Heart left ventricle (tissue), 13 donors: Measurements from ENCODE around the gene SLC25A14.

ENCODE experiments used
- CTCF ChIP-seq, 12 donors: fragments of 200-600 bp; sonication (generic) in 4 of 12; IDR thresholded peaks; one replicate each; pipeline versions ENCODE4 v1.5.0 to v1.8.0; 2018 to 2022; ENCODE audit warnings: antibody characterized with exemption in 12 of 12, mild to moderate bottlenecking in 5 of 12
- POLR2A ChIP-seq, 2 donors: fragments of 450-650 bp; IDR thresholded peaks; one replicate each; pipeline ENCODE4 v1.6.1; 2017; ENCODE audit warnings: antibody characterized with exemption in 2 of 2, mild to moderate bottlenecking in 2 of 2, moderate library complexity in 2 of 2
- donor health status: ischemic (EF 13 %, LVEDD 7.1; RV severe dilation, severe dysfunction).
- donor health status: DM: no; HTN: yes; CAD: no.
- donor health status: DM: no; HTN: no; CAD: no.
- donor health status: ischemic (EF 25% LVEDD 6.9; RV normal size, moderate dysfunction).
- donor health status: ischemic (EF 25% LVEDD 5.7; RV mildly dilated, moderate dysfunction).
- donor health status: ischemic (EF 35%, LVEDD 5.7; RV mildly dilated, moderate dysfunction).
- donor health status: nonischemic (EF 11% LVEDD 7.7; RV severe dilation, severe dysfunction).
- donor health status: DM: yes; HTN: yes; CAD: no.
- donor health status: PGD.
- donor health status: ischemic (EF 29% LVEDD 5.4; RV normal size, mild dysfunction).
- donor health status: nonischemic (EF 23%, LVEDD 6.1; RV moderate dilation, normal function).

DNA sequence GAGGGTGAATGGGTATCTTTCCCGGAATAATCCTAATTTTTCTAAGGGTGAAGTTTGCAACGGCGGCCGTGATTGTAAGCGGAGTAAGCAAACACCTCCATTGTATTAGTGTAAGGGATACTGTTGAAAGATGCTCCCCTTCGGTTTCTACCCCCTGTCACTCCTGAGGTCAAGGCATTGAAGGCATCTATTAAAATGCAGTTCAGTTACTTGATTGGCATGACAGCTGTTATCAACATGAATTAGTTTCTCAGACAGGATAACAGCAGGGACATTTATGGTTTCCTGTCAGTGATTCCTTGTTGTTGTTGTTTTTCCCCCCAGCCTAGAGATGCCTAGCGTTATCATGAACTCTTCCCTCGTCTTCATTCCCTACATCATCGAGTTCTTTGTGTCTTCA lies 552 bp downstream of the SLC25A14 start:
- TF ChIP-seq POLR2A (IDR thresholded peaks at IDR 0.05) (no peak), CTCF (IDR thresholded peaks at IDR 0.05) (no peak)
